GF-D8 (cell line): ENCODE data around the gene AKAP6.

ENCODE experiments used
- DNase-seq: peaks from one replicate; lab custom pipeline; 2025; lab: John Stamatoyannopoulos, UW

AKAP6 gene

GRCh38 chr14:32707742-32708500 lies 378.8 kb downstream of the AKAP6 start:
- DNase-seq = no peak

GRCh38 chr14:32709027-32709426 lies 379.9 kb downstream of the AKAP6 start:
- DNase-seq = no peak

GRCh38 chr14:32710231-32710671 lies 381.2 kb downstream of the AKAP6 start:
- DNase-seq = no peak

- DNase-seq = no peak
Measured at GRCh38 chr14:32710731-32711680, 381.9 kb downstream of the AKAP6 start.

GRCh38 chr14:32713856-32714255 lies 384.8 kb downstream of the AKAP6 start:
- DNase-seq = no peak

GRCh38 chr14:32719601-32720000 lies 390.5 kb downstream of the AKAP6 start:
- DNase-seq = no peak

- no peak for DNase-seq
Measured at GRCh38 chr14:32720927-32721326, 391.8 kb downstream of the AKAP6 start.

GRCh38 chr14:32722631-32723183 lies 393.6 kb downstream of the AKAP6 start:
- DNase-seq = no peak

- no peak for DNase-seq
Measured at GRCh38 chr14:32724867-32725471, 395.9 kb downstream of the AKAP6 start.

- no peak for DNase-seq
Measured at GRCh38 chr14:32726516-32726915, 397.4 kb downstream of the AKAP6 start.

GRCh38 chr14:32727832-32728231 lies 398.7 kb downstream of the AKAP6 start:
- no peak for DNase-seq

GRCh38 chr14:32728526-32728925 lies 399.4 kb downstream of the AKAP6 start:
- DNase-seq = no peak

GRCh38 chr14:32728976-32729375 lies 399.9 kb downstream of the AKAP6 start:
- no peak for DNase-seq

- no peak for DNase-seq
Measured at GRCh38 chr14:32731249-32731648, 402.2 kb downstream of the AKAP6 start.

GRCh38 chr14:32733015-32733414 lies 403.9 kb downstream of the AKAP6 start:
- no peak for DNase-seq

GRCh38 chr14:32734261-32734660 lies 405.2 kb downstream of the AKAP6 start:
- no peak for DNase-seq

GRCh38 chr14:32737621-32738020 lies 408.5 kb downstream of the AKAP6 start:
- DNase-seq = no peak

- no peak for DNase-seq
Measured at GRCh38 chr14:32738206-32738871, 409.2 kb downstream of the AKAP6 start.

- DNase-seq = no peak
Measured at GRCh38 chr14:32744811-32745445, 415.8 kb downstream of the AKAP6 start.

- no peak for DNase-seq
Measured at GRCh38 chr14:32754209-32754608, 425.1 kb downstream of the AKAP6 start.

- no peak for DNase-seq
Measured at GRCh38 chr14:32756173-32756572, 427.1 kb downstream of the AKAP6 start.
